Astrocyte (in vitro differentiated cells and primary cell): Measurements from ENCODE around the gene USP6NL. TPM values are rescaled to one million over a fixed set of nuclear protein-coding genes. Genes with fewer than 3 reads are reported as not detected.

ENCODE experiments used
- DNase-seq: peaks from one replicate; pipeline ENCODE4 v3.0.0-alpha.2; 2010; ENCODE audit warnings: low read depth
- FAIRE-seq: peaks from 2 replicates; lab custom pipeline; 2011; peaks lifted over from hg19 to GRCh38; lab: Jason Lieb, UNC
- H2AFZ ChIP-seq: 2 replicates; pipeline ENCODE4 v1.6.0; 2012; ENCODE audit warnings: low read depth, low read length, inconsistent platforms
- H3K27ac ChIP-seq: 2 replicates; pipeline ENCODE4 v1.5.1; 2011; ENCODE audit warnings: low read depth, low read length, inconsistent platforms
- H3K27me3 ChIP-seq: 2 replicates; pipeline ENCODE4 v1.6.0; 2011; ENCODE audit warnings: low read length, inconsistent platforms; ENCODE audit not compliant: insufficient read depth
- H3K36me3 ChIP-seq: 2 replicates; pipeline ENCODE4 v1.5.1; 2011; ENCODE audit warnings: low read length, inconsistent platforms; ENCODE audit not compliant: insufficient read depth
- H3K4me1 ChIP-seq: 2 replicates; pipeline ENCODE4 v1.5.1; 2011; ENCODE audit warnings: low read length, inconsistent platforms; ENCODE audit not compliant: insufficient read depth
- H3K4me2 ChIP-seq: 2 replicates; pipeline ENCODE4 v1.6.0; 2012; ENCODE audit warnings: low read length, inconsistent platforms
- H3K4me3 ChIP-seq: 2 replicates; pipeline ENCODE4 v1.5.1; 2011; ENCODE audit warnings: low read depth, mild to moderate bottlenecking, low read length, inconsistent platforms; ENCODE audit not compliant: insufficient read depth
- H3K79me2 ChIP-seq: 2 replicates; pipeline ENCODE4 v1.6.0; 2012; ENCODE audit warnings: mild to moderate bottlenecking, low read length, inconsistent platforms; ENCODE audit not compliant: insufficient read depth
- H3K9ac ChIP-seq: 2 replicates; pipeline ENCODE4 v1.6.0; 2012; ENCODE audit warnings: mild to moderate bottlenecking, low read length, inconsistent platforms
- H3K9me3 ChIP-seq: 2 replicates; pipeline ENCODE4 v1.5.1; 2012; ENCODE audit warnings: low read depth, mild to moderate bottlenecking, low read length, inconsistent platforms; ENCODE audit not compliant: insufficient read depth
- H4K20me1 ChIP-seq: 2 replicates; pipeline ENCODE4 v1.6.0; 2012; ENCODE audit warnings: low read length, inconsistent platforms; ENCODE audit not compliant: insufficient read depth
- H3K27ac Mint-ChIP-seq: one replicate; pipeline ENCODE4 v1.8.0; 2021; ENCODE audit warnings: mild to moderate bottlenecking, mixed read lengths; ENCODE audit not compliant: unreplicated experiment
- H3K27me3 Mint-ChIP-seq: one replicate; pipeline ENCODE4 v1.8.0; 2021; ENCODE audit warnings: low read depth, mixed read lengths; ENCODE audit not compliant: unreplicated experiment
- H3K36me3 Mint-ChIP-seq: one replicate; pipeline ENCODE4 v1.8.0; 2021; ENCODE audit warnings: low read depth, mixed read lengths; ENCODE audit not compliant: unreplicated experiment
- H3K4me1 Mint-ChIP-seq: one replicate; pipeline ENCODE4 v1.8.0; 2021; ENCODE audit warnings: low read depth, mixed read lengths; ENCODE audit not compliant: unreplicated experiment
- H3K4me3 Mint-ChIP-seq: one replicate; pipeline ENCODE4 v1.8.0; 2021; ENCODE audit warnings: mild to moderate bottlenecking, moderate library complexity, mixed read lengths; ENCODE audit not compliant: unreplicated experiment
- H3K9me3 Mint-ChIP-seq: one replicate; pipeline ENCODE4 v1.8.0; 2021; ENCODE audit warnings: mild to moderate bottlenecking, mixed read lengths; ENCODE audit not compliant: unreplicated experiment
- EZH2 ChIP-seq: IDR thresholded peaks from 2 replicates; pipeline ENCODE4 v1.6.1; 2012; ENCODE audit warnings: mild to moderate bottlenecking, low read length, inconsistent platforms; ENCODE audit not compliant: insufficient read depth
- total RNA-seq: library from RNA; stranded (reverse); gene quantifications from 2 replicates; pipeline ENCODE4 v1.2.1, GENCODE V29; 2021
- TF ChIP-seq, protein P1 (sequence below): IDR thresholded peaks from 2 replicates; pipeline ENCODE4 v1.5.1; 2011; ENCODE audit warnings: low read depth, mild to moderate bottlenecking, inconsistent platforms, low read length, moderate library complexity; ENCODE audit not compliant: insufficient read depth

USP6NL gene
- total RNA-seq, 1 donor from 2014 or later, result 16.6 TPM

DNA sequence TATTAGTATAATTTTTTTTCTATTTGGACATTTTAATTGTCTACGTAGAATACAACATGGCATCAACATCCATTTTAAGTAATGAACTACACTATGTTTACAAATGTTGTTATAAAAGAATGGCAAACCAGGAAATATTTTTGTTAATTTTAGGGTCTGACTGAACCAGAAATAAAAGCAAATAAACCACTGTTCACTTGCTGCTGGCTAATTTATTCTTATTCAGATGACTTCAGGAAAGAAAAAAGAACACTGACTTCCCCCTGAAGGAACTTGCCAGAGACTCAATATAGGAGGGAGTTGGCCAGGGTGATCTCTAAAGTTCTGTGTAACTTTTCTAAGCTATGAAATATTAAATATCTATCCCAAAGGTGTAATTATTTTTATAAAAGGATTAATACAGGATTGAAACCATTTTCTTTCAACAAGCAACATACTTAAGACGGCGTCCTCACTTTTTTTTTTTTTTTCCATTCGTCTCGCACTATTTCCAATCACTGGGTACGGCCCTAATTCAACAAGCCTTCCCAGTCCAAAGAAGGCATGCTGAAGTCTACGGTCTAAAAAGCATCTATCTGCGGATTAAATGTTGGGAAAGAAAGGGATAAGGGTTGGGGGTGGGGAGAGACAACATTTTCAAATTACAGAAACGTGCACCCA, 1.2 kb downstream of the USP6NL start:
- no peaks in the 10 kb centered on the region for H3K9me3 Mint-ChIP-seq
- peaks cover 28% of the 10 kb centered on the region for H4K20me1 ChIP-seq
- DNase-seq (no peak), FAIRE-seq (no peak)
- H3K36me3 ChIP-seq, result no peaks in the 10 kb centered on the region
- H3K4me1 Mint-ChIP-seq, result peaks cover 19% of the 10 kb centered on the region
- peaks cover 5% of the 10 kb centered on the region for H3K4me1 ChIP-seq
- peak overlapping the region; percentile 96 for H3K4me2 ChIP-seq
- H3K27me3 ChIP-seq, result no peaks in the 10 kb centered on the region
- TF ChIP-seq, protein P1, sequence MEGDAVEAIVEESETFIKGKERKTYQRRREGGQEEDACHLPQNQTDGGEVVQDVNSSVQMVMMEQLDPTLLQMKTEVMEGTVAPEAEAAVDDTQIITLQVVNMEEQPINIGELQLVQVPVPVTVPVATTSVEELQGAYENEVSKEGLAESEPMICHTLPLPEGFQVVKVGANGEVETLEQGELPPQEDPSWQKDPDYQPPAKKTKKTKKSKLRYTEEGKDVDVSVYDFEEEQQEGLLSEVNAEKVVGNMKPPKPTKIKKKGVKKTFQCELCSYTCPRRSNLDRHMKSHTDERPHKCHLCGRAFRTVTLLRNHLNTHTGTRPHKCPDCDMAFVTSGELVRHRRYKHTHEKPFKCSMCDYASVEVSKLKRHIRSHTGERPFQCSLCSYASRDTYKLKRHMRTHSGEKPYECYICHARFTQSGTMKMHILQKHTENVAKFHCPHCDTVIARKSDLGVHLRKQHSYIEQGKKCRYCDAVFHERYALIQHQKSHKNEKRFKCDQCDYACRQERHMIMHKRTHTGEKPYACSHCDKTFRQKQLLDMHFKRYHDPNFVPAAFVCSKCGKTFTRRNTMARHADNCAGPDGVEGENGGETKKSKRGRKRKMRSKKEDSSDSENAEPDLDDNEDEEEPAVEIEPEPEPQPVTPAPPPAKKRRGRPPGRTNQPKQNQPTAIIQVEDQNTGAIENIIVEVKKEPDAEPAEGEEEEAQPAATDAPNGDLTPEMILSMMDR, result no peak
- no peak for TF ChIP-seq EZH2
- H3K36me3 Mint-ChIP-seq, result peaks cover 2% of the 10 kb centered on the region
- peak overlapping the region; percentile 91 for H3K9ac ChIP-seq
- no peak overlapping the region for H3K27ac ChIP-seq
- H3K4me3 Mint-ChIP-seq, result peak overlapping the region; percentile 91
- peak overlapping the region; percentile 44 for H3K27ac Mint-ChIP-seq
- H3K9me3 ChIP-seq, result no peaks in the 10 kb centered on the region
- H3K4me3 ChIP-seq, result peak overlapping the region; percentile 94
- H2AFZ ChIP-seq, result peak overlapping the region; percentile 89
- H3K27me3 Mint-ChIP-seq, result no peaks in the 10 kb centered on the region
- peaks cover 45% of the 10 kb centered on the region for H3K79me2 ChIP-seq

DNA sequence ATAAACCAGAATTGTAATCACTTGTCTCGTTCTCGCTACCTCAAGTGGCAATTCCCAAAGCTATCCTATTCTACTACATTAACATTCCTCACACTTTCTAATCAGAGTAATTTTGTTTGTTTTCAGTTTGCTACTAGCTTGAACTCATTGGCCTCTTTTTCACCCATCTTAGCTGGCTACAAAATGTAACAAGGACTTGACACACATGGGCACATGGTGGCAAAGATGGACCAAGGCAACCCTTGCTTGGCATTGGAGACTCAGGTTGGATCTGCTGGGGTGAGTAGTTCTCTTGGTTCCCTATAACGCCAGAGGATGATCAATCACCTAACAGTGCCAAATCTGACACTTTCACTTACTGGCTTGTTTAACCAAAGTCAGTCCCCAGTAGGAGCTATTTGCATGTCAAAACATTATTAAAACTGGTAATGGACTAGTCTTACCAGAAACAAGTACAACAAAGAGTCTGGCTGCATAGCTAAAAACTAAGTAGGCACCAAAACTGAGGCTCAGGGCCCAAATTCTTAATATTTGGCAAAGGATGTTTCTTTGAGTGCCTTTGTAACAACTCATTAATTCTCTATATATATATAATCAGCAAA, 1.9 kb downstream of the USP6NL start:
- H3K27ac Mint-ChIP-seq, result no peak overlapping the region
- no peak for DNase-seq
- peaks cover 52% of the 10 kb centered on the region for H3K79me2 ChIP-seq

More for the DNA sequence above, 1.9 kb downstream of the USP6NL start:
- Histone ChIP-seq H3K27me3 (no peaks in the 10 kb centered on the region), H3K9ac (no peak overlapping the region), H3K4me1 (peaks cover 5% of the 10 kb centered on the region), H4K20me1 (peaks cover 32% of the 10 kb centered on the region), H3K27ac (no peak overlapping the region), H2AFZ (no peak overlapping the region), H3K4me2 (peak overlapping the region; percentile 54), H3K36me3 (no peaks in the 10 kb centered on the region), H3K4me3 (peak overlapping the region; percentile 94), H3K9me3 (no peaks in the 10 kb centered on the region)
- H3K4me1 Mint-ChIP-seq, result peaks cover 17% of the 10 kb centered on the region
- FAIRE-seq, result no peak
- no peaks in the 10 kb centered on the region for H3K9me3 Mint-ChIP-seq
- H3K27me3 Mint-ChIP-seq, result no peaks in the 10 kb centered on the region
- H3K36me3 Mint-ChIP-seq, result peaks cover 2% of the 10 kb centered on the region
- peak overlapping the region; percentile 31 for H3K4me3 Mint-ChIP-seq
- TF ChIP-seq, protein P1, result no peak
- TF ChIP-seq EZH2, result no peak
